Right renal pelvis (tissue), 4 donors: ENCODE data around the gene SLCO4C1. TPM values are rescaled to one million over a fixed set of nuclear protein-coding genes. Genes with fewer than 3 reads are reported as not detected.

Experiments
- polyA plus RNA-seq, 4 donors: library from polyadenylated mRNA; unstranded; fragments of 120-200 nt; gene quantifications; one replicate each; pipeline ENCODE4 v1.2.1, GENCODE V29; 2013; ENCODE audit not compliant: insufficient read length in 4 of 4

SLCO4C1 gene
- polyA plus RNA-seq, 4 donors: 19.2 to 30.0 (median 29.3) TPM

Other genes with a start within 250 kb of the SLCO4C1 start
- not detected for gene SLCO6A1, start 202.7 kb upstream of the SLCO4C1 start, polyA plus RNA-seq